Suppressor macrophage (primary cell): ENCODE results near the gene PPP3CA.
"Not testable (repeated sequence)": the region's sequence is repeated elsewhere in the genome, so short reads cannot be mapped to it uniquely, and the experiment has no call there.

Source experiments
- DNase-seq, 4 experiments: peaks; one replicate each; pipeline ENCODE4 v3.0.0-alpha.2; 2020 to 2022

The PPP3CA gene

GRCh38 chr4:101208171-101208570, 139.2 kb downstream of the PPP3CA start:
- no peak for DNase-seq

GRCh38 chr4:101205916-101206315, 141.4 kb downstream of the PPP3CA start:
- peak; percentile 47 to 71 (median 62) for DNase-seq

GRCh38 chr4:101201421-101201820, 145.9 kb downstream of the PPP3CA start:
- DNase-seq = no peak

- DNase-seq = peak; percentile 72 to 96 (median 82)
Measured at GRCh38 chr4:101200561-101200960, 146.8 kb downstream of the PPP3CA start.

- DNase-seq = peak in 1 of 4 experiments; percentile 3
Measured at GRCh38 chr4:101199507-101200285, 147.6 kb downstream of the PPP3CA start.

- DNase-seq = no peak
Measured at GRCh38 chr4:101198682-101199339, 148.5 kb downstream of the PPP3CA start.

- DNase-seq = no peak
Measured at GRCh38 chr4:101197350-101197749, 150.0 kb downstream of the PPP3CA start.

GRCh38 chr4:101192244-101192643, 155.1 kb downstream of the PPP3CA start:
- no peak for DNase-seq

GRCh38 chr4:101191302-101192098, 155.8 kb downstream of the PPP3CA start:
- peak in 1 of 4 experiments; percentile 1 for DNase-seq

- DNase-seq = no peak
Measured at GRCh38 chr4:101190751-101191150, 156.6 kb downstream of the PPP3CA start.

GRCh38 chr4:101188906-101189305, 158.4 kb downstream of the PPP3CA start:
- no peak for DNase-seq

- DNase-seq = no peak
Measured at GRCh38 chr4:101187841-101188240, 159.5 kb downstream of the PPP3CA start.

GRCh38 chr4:101186567-101187184, 160.7 kb downstream of the PPP3CA start:
- DNase-seq = no peak

GRCh38 chr4:101184668-101185067, 162.7 kb downstream of the PPP3CA start:
- DNase-seq = no peak

GRCh38 chr4:101183666-101184373, 163.5 kb downstream of the PPP3CA start:
- peak in 2 of 4 experiments; percentile 36 to 38 for DNase-seq

- no peak for DNase-seq
Measured at GRCh38 chr4:101183221-101183620, 164.1 kb downstream of the PPP3CA start.

GRCh38 chr4:101182688-101183087, 164.6 kb downstream of the PPP3CA start:
- not testable (repeated sequence) for DNase-seq

- DNase-seq = no peak
Measured at GRCh38 chr4:101178731-101179130, 168.6 kb downstream of the PPP3CA start.

- DNase-seq = no peak
Measured at GRCh38 chr4:101177154-101177553, 170.2 kb downstream of the PPP3CA start.

- DNase-seq = peak in 2 of 4 experiments; percentile 16 to 21
Measured at GRCh38 chr4:101175896-101176676, 171.2 kb downstream of the PPP3CA start.

- DNase-seq = no peak
Measured at GRCh38 chr4:101174679-101175345, 172.5 kb downstream of the PPP3CA start.
